ENCODE measurements around the gene UTP3. TPM values are rescaled to one million over a fixed set of nuclear protein-coding genes. Genes with fewer than 3 reads are reported as not detected.
"Not testable (repeated sequence)": the region's sequence is repeated elsewhere in the genome, so short reads cannot be mapped to it uniquely, and the experiment has no call there.

Gene UTP3
- total RNA-seq, 1 donor from 2014 or later, result 17.1 TPM

GRCh38 chr4:70687392-70687791 is 940 bp upstream of the UTP3 start:
- DNase-seq (ENCODE audit: low spot score), result no peak

GRCh38 chr4:70688795-70689231 is 481 bp downstream of the UTP3 start:
- no peak for DNase-seq (ENCODE audit: low spot score)

- DNase-seq (ENCODE audit: low spot score), result no peak
Observed at GRCh38 chr4:70691661-70692060, 3.3 kb downstream of the UTP3 start.

- DNase-seq (ENCODE audit: low spot score), result not testable (repeated sequence)
Observed at GRCh38 chr4:70694633-70695032, 6.3 kb downstream of the UTP3 start.

GRCh38 chr4:70698435-70698834 is 10.1 kb downstream of the UTP3 start:
- DNase-seq (ENCODE audit: low spot score), result not testable (repeated sequence)

GRCh38 chr4:70700712-70701111 is 12.4 kb downstream of the UTP3 start:
- no peak for DNase-seq (ENCODE audit: low spot score)

GRCh38 chr4:70701271-70701670 is 12.9 kb downstream of the UTP3 start:
- no peak for DNase-seq (ENCODE audit: low spot score)

GRCh38 chr4:70702592-70702991 is 14.3 kb downstream of the UTP3 start:
- not testable (repeated sequence) for DNase-seq (ENCODE audit: low spot score)

GRCh38 chr4:70703619-70704214 is 15.4 kb downstream of the UTP3 start:
- no peak for DNase-seq (ENCODE audit: low spot score)

GRCh38 chr4:70704215-70704930 is 16.0 kb downstream of the UTP3 start:
- DNase-seq (ENCODE audit: low spot score), result peak; percentile 69

GRCh38 chr4:70704931-70705182 is 16.5 kb downstream of the UTP3 start:
- no peak for DNase-seq (ENCODE audit: low spot score)

- DNase-seq (ENCODE audit: low spot score), result peak; percentile 50
Observed at GRCh38 chr4:70705183-70706043, 17.1 kb downstream of the UTP3 start.

GRCh38 chr4:70706044-70706461 is 17.7 kb downstream of the UTP3 start:
- DNase-seq (ENCODE audit: low spot score), result no peak

GRCh38 chr4:70706516-70706915 is 18.2 kb downstream of the UTP3 start:
- DNase-seq (ENCODE audit: low spot score), result no peak

- DNase-seq (ENCODE audit: low spot score), result no peak
Observed at GRCh38 chr4:70709611-70710205, 21.4 kb downstream of the UTP3 start.

GRCh38 chr4:70711599-70711998 is 23.3 kb downstream of the UTP3 start:
- no peak for DNase-seq (ENCODE audit: low spot score)

GRCh38 chr4:70712150-70712549 is 23.8 kb downstream of the UTP3 start:
- DNase-seq (ENCODE audit: low spot score), result no peak

GRCh38 chr4:70712604-70713452 is 24.5 kb downstream of the UTP3 start:
- DNase-seq (ENCODE audit: low spot score), result no peak

GRCh38 chr4:70713453-70714078 is 25.2 kb downstream of the UTP3 start:
- no peak for DNase-seq (ENCODE audit: low spot score)

- no peak for DNase-seq (ENCODE audit: low spot score)
Observed at GRCh38 chr4:70714079-70714887, 26.0 kb downstream of the UTP3 start.

All from mucosa of gallbladder (tissue), 1 donor.